HG03135 (cell line): ENCODE results near the gene RNFT2.
A peak's percentile ranks its signal among the peaks of the same experiment; 100 is the strongest.
"Not testable (repeated sequence)": the region's sequence is repeated elsewhere in the genome, so short reads cannot be mapped to it uniquely, and the experiment has no call there.

ENCODE experiments used
- ATAC-seq: cut with Tn5 transposase; IDR thresholded peaks from one replicate; pipeline ENCODE4 v1.9.1; 2021; ENCODE audit warnings: mild to moderate bottlenecking, moderate library complexity; ENCODE audit not compliant: unreplicated experiment

The RNFT2 gene

GRCh38 chr12:116789562-116789961 is 51.4 kb downstream of the RNFT2 start:
- not testable (repeated sequence) for ATAC-seq

DNA sequence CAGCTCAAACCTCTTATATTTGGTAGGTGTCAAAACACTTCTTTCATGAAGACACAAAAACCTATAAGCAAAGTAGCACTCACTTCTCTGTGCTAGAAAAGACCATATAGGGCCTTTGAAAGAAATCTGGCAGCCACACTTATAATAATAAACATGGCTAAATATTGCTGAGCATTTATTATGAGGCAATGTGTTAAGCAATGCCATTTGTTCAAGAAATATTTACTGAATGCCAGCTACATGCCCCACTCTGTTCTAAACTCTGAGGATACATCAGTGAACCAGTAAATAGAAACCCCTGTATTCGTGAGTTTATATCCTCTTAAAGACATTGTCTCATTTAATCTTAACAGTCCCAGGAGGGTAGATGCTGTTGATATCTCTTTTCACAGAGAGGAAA is 52.0 kb downstream of the RNFT2 start:
- ATAC-seq: no peak

GRCh38 chr12:116792403-116792802 is 54.3 kb downstream of the RNFT2 start:
- ATAC-seq: no peak

GRCh38 chr12:116794725-116795124 is 56.6 kb downstream of the RNFT2 start:
- no peak for ATAC-seq

DNA sequence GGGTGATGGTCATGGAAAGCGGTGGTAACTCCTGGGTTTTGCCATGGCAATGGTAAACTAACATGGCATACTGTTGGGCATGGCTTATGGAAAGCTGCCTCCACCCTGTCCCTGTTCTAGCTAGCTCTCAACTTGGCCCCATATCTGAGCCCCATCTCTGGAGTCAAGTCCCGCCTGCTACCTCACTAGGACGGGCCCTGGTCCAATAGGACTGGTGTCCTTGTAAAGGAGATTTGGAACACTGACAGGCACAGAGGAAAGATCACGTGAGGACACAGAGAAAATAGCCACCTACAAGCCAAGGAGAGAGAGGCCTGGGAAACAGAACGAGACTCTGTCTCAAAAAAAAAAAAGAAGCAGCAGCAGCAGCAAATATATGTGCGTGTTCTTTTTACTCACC is 59.8 kb downstream of the RNFT2 start:
- no peak for ATAC-seq

DNA sequence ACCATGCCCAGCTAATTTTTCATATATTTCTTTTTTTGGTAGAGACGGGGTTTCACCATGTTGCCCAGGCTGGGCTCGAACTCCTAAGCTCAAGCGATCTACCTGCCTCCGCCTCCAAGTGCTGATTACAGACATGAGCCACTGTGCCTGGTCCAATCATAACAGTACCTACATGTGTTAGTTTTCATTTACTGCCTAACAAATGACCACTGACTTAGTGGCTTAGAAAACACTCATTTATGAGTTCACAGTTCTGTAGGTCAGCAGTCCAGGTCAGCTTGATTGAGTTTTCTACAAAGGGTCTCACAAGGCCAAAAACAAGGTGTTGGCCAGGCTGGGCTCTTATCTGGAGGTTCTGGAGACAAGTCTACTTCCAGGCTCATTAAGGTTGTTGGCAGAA is 60.6 kb downstream of the RNFT2 start:
- ATAC-seq: no peak

GRCh38 chr12:116799955-116800354 is 61.8 kb downstream of the RNFT2 start:
- ATAC-seq: no peak

- ATAC-seq: no peak
Measured at GRCh38 chr12:116800918-116801317, 62.8 kb downstream of the RNFT2 start.

- ATAC-seq: no peak
Measured at GRCh38 chr12:116802018-116802417, 63.9 kb downstream of the RNFT2 start.

DNA sequence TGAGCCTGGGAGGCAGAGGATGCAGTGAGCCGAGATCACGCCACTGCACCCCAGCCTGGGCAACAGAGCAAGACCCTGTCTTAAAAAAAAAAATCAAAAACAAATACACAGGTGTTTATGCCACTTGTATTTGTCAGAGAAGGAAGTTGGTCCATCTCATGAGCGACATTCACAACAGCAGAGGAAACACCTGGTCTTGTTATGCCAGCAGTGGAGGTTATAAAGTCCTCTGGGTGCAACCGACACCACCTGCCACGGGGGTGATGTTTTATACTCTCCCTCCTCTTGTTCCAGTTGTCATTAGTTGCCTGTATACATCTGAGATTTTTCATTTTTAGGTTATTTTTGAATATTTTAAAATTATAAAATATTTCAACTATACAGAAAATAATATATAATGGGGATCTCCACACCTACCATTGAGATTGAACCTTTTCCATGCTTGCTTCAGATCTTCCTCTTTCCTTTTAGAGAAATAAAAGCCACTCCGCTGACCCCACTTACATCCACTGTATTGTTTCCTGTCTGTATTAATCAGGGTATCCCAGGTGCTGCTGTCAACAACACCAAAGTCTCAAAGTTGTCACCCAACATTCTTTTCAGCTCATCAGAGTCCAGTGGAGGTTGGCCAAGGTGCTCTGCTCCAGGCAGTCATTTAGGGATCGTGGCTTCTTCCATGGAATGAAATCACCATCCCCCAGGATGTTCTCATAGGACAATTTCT is 65.1 kb downstream of the RNFT2 start:
- ATAC-seq: no peak

DNA sequence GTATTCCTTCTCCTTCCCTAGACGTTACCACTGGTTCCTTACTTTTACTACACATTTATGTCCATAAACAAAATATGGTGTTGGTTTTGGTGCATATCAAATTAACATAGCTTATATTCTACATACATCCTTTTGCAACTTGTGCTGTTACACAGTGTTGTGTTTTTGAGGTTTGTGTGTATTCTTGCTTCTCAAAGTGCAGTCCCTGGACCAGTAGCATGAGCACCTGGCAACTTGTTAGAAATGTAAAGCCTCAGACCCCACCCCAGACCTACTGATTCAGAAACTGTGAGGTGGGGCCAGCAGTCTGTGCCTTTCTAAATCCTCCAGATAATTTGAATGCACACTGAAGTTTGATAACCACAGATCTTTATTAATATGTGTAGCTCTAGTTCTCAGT is 65.9 kb downstream of the RNFT2 start:
- ATAC-seq: no peak

DNA sequence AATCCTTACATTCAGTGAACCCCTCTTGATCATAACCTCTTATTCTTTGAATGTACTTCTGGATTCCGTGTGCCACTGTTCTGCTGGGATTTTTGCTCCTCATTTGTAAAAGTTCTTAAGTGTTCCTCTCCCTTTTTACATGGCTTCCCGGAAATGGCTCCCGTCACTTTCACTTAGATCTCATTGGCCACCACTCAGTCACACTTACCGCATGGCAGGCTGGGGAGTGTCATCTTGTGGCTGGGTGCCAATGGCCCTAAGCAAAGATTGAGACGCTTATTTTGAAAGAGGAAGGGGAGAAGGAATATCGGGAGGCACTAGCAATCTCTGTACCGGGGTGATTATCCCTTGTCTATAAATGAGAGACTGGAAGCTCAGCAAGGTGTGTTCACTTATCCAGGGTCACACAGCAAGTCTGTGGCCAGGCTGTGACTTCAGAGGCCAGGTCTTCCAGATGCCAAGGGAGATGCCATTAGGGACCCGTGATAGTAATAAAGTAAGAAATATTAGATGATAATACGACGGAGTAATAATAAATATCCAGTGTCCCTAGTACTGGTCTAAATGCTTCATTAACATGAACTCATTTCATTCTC is 68.8 kb downstream of the RNFT2 start:
- ATAC-seq: no peak

GRCh38 chr12:116807546-116807945 is 69.4 kb downstream of the RNFT2 start:
- ATAC-seq: no peak

DNA sequence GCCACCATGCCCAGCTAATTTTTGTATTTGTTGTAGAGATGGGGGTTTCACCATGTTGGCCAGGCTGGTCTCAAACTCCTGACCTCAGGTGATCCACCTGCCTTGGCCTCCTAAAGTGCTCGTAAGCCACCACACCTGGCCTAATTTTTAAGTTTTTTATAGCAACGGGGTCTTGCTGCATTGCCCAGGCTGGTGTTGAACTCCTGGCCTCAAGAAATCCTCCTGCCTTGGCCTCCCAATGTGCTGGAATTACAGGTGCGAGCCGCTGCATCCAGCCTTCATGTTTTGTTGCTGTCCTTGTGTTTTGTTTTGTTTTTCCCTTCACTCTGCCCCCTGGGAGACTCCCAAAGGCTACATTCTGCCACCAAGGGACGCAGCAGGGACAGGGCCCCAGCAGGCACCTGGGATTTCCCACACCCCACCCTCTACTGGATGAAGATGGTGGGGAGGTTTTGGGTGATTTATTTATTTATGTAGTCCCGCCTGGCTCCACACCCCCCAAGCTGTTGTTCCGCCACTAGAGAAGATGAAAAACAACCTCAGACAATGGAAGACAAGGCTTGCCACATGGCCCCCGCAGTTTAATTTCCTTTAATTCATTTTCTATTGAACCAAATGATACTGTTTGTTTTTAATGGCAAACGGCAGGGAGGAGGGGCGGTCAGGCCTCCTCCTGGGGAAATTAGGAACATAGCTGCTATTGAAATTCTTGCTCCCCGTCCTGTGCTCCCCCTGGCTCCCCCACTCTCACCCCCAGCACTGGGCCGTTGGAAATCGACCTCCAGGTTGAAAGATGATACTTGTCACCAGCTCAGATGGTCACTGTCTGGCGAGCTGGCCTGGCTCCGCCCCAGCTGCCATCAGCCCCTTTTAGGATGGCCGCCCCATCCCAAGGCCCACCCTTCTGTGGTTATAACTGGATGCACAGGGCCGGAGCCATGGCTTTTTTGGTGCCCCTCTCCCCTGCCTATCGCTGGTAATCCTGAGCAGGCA is 70.3 kb downstream of the RNFT2 start:
- no peak for ATAC-seq

DNA sequence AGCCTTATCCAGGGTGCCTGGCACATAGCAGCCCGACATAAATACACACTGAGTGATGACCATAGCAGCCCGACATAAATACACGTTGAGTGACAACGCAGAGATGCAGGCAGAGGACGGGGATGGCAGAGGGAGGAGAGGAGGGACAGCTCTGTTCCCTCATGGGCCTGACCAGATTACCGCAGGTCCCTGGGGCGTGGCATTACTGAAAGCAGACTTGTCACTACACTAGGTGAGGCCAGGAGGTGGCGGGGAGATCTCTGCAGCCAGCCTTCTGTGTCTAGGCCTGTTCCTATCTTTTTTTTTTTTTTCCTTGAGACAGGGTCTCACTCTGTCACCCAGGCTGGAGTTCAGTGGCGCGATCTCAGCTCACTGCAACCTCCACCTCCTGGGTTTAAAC is 74.1 kb downstream of the RNFT2 start:
- ATAC-seq: no peak

- no peak for ATAC-seq
Measured at GRCh38 chr12:116813271-116814041, 75.3 kb downstream of the RNFT2 start.

GRCh38 chr12:116814766-116815165 is 76.7 kb downstream of the RNFT2 start:
- ATAC-seq: not testable (repeated sequence)

DNA sequence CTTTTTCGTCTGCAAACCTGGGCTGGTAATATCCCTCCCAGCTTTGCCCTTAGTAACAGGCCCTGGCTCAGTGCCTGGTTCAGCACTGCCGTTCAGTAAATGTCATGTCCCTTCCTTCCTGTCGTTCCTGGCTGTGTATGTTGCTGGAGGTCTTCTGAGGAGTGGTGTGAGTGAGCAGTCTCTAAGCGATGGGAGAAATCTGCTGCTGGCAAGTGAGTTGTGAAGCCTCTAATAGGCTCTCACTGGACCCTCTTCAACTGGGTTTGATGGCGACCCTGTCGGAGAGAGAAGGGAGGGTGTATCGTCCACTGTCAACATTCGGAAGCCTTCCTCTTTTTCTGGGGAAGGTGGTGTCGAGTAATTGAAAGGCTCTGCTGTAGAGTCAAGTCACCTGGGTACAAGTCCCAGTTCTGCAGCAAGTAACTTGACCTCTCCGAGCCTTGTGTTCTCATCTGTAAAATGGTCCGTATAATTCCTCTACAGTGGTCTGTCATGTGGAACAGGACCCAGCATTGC is 80.3 kb downstream of the RNFT2 start:
- peak; percentile 7 for ATAC-seq

- ATAC-seq: peak; percentile 88
Measured at GRCh38 chr12:116818948-116819832, 81.1 kb downstream of the RNFT2 start.
